GM21367 (cell line): ENCODE measurements around the gene MFAP3L.
A peak's percentile ranks its signal among the peaks of the same experiment; 100 is the strongest.

Experiments
- ATAC-seq: cut with Tn5 transposase; IDR thresholded peaks from one replicate; pipeline ENCODE4 v1.9.1; 2021; ENCODE audit not compliant: unreplicated experiment

Gene MFAP3L

GRCh38 chr4:169993531-169993930, 32.7 kb downstream of the MFAP3L start:
- no peak for ATAC-seq

- no peak for ATAC-seq
These were observed 37.9 kb downstream of the MFAP3L start for GRCh38 chr4:169988252-169988651.

GRCh38 chr4:169987327-169988228, 38.6 kb downstream of the MFAP3L start:
- no peak for ATAC-seq

- ATAC-seq = no peak
These were observed 39.8 kb downstream of the MFAP3L start for GRCh38 chr4:169986369-169986768.

GRCh38 chr4:169985881-169986280, 40.3 kb downstream of the MFAP3L start:
- no peak for ATAC-seq

- no peak for ATAC-seq
These were observed 41.5 kb downstream of the MFAP3L start for GRCh38 chr4:169984745-169985144.

- no peak for ATAC-seq
These were observed 42.0 kb downstream of the MFAP3L start for GRCh38 chr4:169984173-169984572.

- ATAC-seq = no peak
These were observed 49.2 kb downstream of the MFAP3L start for GRCh38 chr4:169976951-169977350.

- no peak for ATAC-seq
These were observed 50.1 kb downstream of the MFAP3L start for GRCh38 chr4:169975838-169976796.

GRCh38 chr4:169975131-169975837, 50.9 kb downstream of the MFAP3L start:
- no peak for ATAC-seq

GRCh38 chr4:169971456-169972015, 54.7 kb downstream of the MFAP3L start:
- no peak for ATAC-seq

- no peak for ATAC-seq
These were observed 57.2 kb downstream of the MFAP3L start for GRCh38 chr4:169968999-169969398.

GRCh38 chr4:169963998-169964397, 62.2 kb downstream of the MFAP3L start:
- no peak for ATAC-seq

- ATAC-seq = no peak
These were observed 66.9 kb downstream of the MFAP3L start for GRCh38 chr4:169959254-169959653.

- no peak for ATAC-seq
These were observed 67.6 kb downstream of the MFAP3L start for GRCh38 chr4:169958629-169959028.

- ATAC-seq = no peak
These were observed 68.4 kb downstream of the MFAP3L start for GRCh38 chr4:169957785-169958184.

- no peak for ATAC-seq
These were observed 69.9 kb downstream of the MFAP3L start for GRCh38 chr4:169956091-169956843.

GRCh38 chr4:169955521-169955920, 70.7 kb downstream of the MFAP3L start:
- no peak for ATAC-seq

GRCh38 chr4:169952236-169953002, 73.8 kb downstream of the MFAP3L start:
- ATAC-seq = peak; percentile 61
